Parathyroid adenoma (tissue), 2 donors: ENCODE measurements around the gene MESD.
A peak's percentile ranks its signal among the peaks of the same experiment; 100 is the strongest.

ENCODE experiments used
- H2AFZ ChIP-seq: fragments of 300-600 bp; sonication (generic); one replicate; pipeline ENCODE4 v1.7.0; 2017; ENCODE audit warnings: antibody characterized with exemption, mild to moderate bottlenecking
- H3K27ac ChIP-seq: fragments of 300-600 bp; sonication (generic); one replicate; pipeline ENCODE4 v1.7.0; 2017
- H3K27me3 ChIP-seq: fragments of 300-600 bp; sonication (generic); one replicate; pipeline ENCODE4 v1.7.0; 2017; ENCODE audit warnings: low read length; ENCODE audit not compliant: control insufficient read depth, insufficient read depth
- H3K36me3 ChIP-seq: fragments of 300-600 bp; sonication (generic); one replicate; pipeline ENCODE4 v1.7.0; 2017; ENCODE audit warnings: low read length; ENCODE audit not compliant: control insufficient read depth, insufficient read depth
- H3K4me1 ChIP-seq: fragments of 300-600 bp; sonication (generic); one replicate; pipeline ENCODE4 v1.7.0; 2017; ENCODE audit warnings: control low read depth
- H3K4me2 ChIP-seq: fragments of 300-600 bp; sonication (generic); one replicate; pipeline ENCODE4 v1.7.0; 2017; ENCODE audit warnings: low read length
- H3K4me3 ChIP-seq: fragments of 300-600 bp; sonication (generic); one replicate; pipeline ENCODE4 v1.7.0; 2017; ENCODE audit warnings: low read depth, low read length
- H3K79me2 ChIP-seq: fragments of 300-600 bp; sonication (generic); one replicate; pipeline ENCODE4 v1.7.0; 2017; ENCODE audit warnings: control low read depth
- H3K9ac ChIP-seq: fragments of 300-600 bp; sonication (generic); one replicate; pipeline ENCODE4 v1.7.0; 2017; ENCODE audit warnings: mild to moderate bottlenecking
- H3K9me3 ChIP-seq: fragments of 300-600 bp; sonication (generic); one replicate; pipeline ENCODE4 v1.7.0; 2017; ENCODE audit warnings: low read length; ENCODE audit not compliant: control insufficient read depth
- CTCF ChIP-seq: fragments of 300-600 bp; sonication (generic); IDR thresholded peaks from one replicate; pipeline ENCODE4 v1.7.0; 2017; ENCODE audit warnings: antibody characterized with exemption, mild to moderate bottlenecking
- donor health status: primary hyperparathyroidism.

The MESD gene

GRCh38 chr15:81000624-81001151 is 11.1 kb upstream of the MESD start, which contains the start of gene TLNRD1:
Gene TLNRD1, plus strand, starts transcription at chr15:81000923. Its CDS starts 1,349 bp downstream, at chr15:81002272.
- Histone ChIP-seq H3K9me3 (no peaks in the 10 kb centered on the region), H3K4me2 (peak within 1 kb of the TSS; percentile 86), H3K36me3 (no peaks in the 10 kb centered on the region), H3K27me3 (no peaks in the 10 kb centered on the region), H3K4me3 (peak within 1 kb of the TSS; percentile 83), H3K79me2 (no peaks in the 10 kb centered on the region), H3K4me1 (no peaks in the 10 kb centered on the region), H2AFZ (peak within 1 kb of the TSS; percentile 94), H3K27ac (peak within 1 kb of the TSS; percentile 85), H3K9ac (peak within 1 kb of the TSS; percentile 46)
- no peak for TF ChIP-seq CTCF

- no peaks in the 10 kb centered on the region for H3K27me3 ChIP-seq
- no peak for TF ChIP-seq CTCF
- H3K9ac ChIP-seq, result peak overlapping the region; percentile 37
Measured at GRCh38 chr15:81000144-81000623, 10.6 kb upstream of the MESD start.

GRCh38 chr15:80999623-81000036 is 10.0 kb upstream of the MESD start:
- Histone ChIP-seq H3K9ac (no peak overlapping the region), H3K4me3 (peak overlapping the region; percentile 83), H3K27me3 (no peaks in the 10 kb centered on the region), H3K4me1 (no peaks in the 10 kb centered on the region), H3K27ac (peak overlapping the region; percentile 85), H3K36me3 (no peaks in the 10 kb centered on the region), H3K4me2 (no peak overlapping the region), H3K9me3 (no peaks in the 10 kb centered on the region), H3K79me2 (no peaks in the 10 kb centered on the region), H2AFZ (peak overlapping the region; percentile 94)
- TF ChIP-seq CTCF, result no peak

More at GRCh38 chr15:81000144-81000623, 10.6 kb upstream of the MESD start:
- Histone ChIP-seq H3K9me3 (no peaks in the 10 kb centered on the region), H2AFZ (peak overlapping the region; percentile 94), H3K79me2 (no peaks in the 10 kb centered on the region), H3K36me3 (no peaks in the 10 kb centered on the region), H3K4me1 (no peaks in the 10 kb centered on the region), H3K27ac (peak overlapping the region; percentile 85), H3K4me2 (peak overlapping the region; percentile 86), H3K4me3 (peak overlapping the region; percentile 83)

- TF ChIP-seq CTCF, result no peak
- no peak overlapping the region for H3K4me2 ChIP-seq
- H3K9me3 ChIP-seq, result no peaks in the 10 kb centered on the region
- no peak overlapping the region for H3K4me3 ChIP-seq
- H3K4me1 ChIP-seq, result no peaks in the 10 kb centered on the region
- H3K27ac ChIP-seq, result peak overlapping the region; percentile 32
- no peak overlapping the region for H3K9ac ChIP-seq
- no peak overlapping the region for H2AFZ ChIP-seq
- H3K27me3 ChIP-seq, result no peaks in the 10 kb centered on the region
- H3K79me2 ChIP-seq, result no peaks in the 10 kb centered on the region
- H3K36me3 ChIP-seq, result no peaks in the 10 kb centered on the region
Measured at GRCh38 chr15:80998251-80998650, 8.6 kb upstream of the MESD start.

- Histone ChIP-seq H3K9ac (no peak overlapping the region), H3K27me3 (no peaks in the 10 kb centered on the region), H3K27ac (no peak overlapping the region), H2AFZ (no peak overlapping the region), H3K9me3 (no peaks in the 10 kb centered on the region), H3K4me1 (no peaks in the 10 kb centered on the region), H3K4me2 (no peak overlapping the region), H3K36me3 (no peaks in the 10 kb centered on the region), H3K4me3 (no peak overlapping the region), H3K79me2 (no peaks in the 10 kb centered on the region)
- TF ChIP-seq CTCF, result no peak
Measured at GRCh38 chr15:80997692-80998091, 8.1 kb upstream of the MESD start.
